ENCODE measurements around the gene CHST8. TPM values are rescaled to one million over a fixed set of nuclear protein-coding genes. Genes with fewer than 3 reads are reported as not detected.

CHST8 gene
- total RNA-seq, 1 experiment from 2014 or later, result not detected

DNA sequence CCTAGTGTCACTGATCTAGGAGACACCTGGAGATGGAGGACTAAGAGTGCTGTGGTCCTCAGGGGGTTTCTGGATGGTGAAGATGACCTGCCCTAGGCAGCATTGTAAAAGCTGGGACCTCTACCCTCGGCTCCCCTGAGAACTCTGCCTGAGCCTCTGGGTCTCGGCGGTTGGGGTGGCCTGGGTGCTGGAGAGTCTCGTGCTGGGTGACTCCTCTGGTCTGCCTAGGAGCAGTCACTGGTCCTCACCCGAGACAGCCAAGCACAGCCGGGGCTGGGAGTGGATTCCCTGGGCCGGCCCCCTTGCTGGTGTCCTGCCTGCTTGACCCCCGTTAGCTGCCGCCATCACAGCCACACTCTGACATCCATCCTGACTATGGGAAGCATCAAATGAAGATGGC lies 181.6 kb downstream of the CHST8 start:
- POLR2A ChIA-PET, result interaction anchor here (1.6 kb wide), 1 partner anchor 16 kb away, joined by 7 read pairs; no protein-coding TSS in a partner anchor

DNA sequence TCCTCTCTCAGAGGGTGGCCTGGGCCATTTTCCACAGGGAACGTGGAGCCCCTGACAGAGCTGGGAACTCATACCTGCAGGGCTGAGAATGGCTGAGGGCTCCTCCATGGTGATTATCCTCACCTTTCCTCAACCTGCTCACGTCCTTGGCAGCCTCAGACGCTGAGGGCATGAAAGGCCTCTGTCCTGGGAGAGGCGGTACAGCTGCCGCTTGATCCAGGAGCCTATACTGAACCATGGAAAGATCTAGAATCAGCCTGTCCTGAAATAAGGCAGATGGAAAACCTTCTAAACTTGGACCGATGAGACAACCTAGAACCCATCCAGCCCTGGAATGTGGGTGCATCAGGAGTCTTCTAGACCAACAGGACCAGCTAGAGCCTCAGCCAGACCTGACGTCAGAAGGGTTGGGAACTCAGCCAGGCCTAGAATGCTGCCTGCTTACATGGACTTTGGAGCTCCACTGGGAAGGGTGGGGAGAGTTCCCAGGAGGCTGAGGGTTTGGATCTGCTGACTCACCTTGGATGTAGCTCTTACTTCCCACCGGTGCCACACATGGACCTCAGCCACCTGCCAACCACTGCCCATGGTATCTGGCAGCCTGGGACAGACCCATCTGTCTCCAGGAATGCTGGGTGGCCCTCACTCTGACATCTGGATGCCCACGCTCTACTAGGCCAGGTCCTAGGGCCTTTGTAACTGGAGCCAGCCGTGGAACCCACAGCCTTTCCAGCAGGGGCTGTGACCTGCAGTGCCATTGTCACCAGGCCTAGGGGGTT lies 182.5 kb downstream of the CHST8 start:
- no peaks in the 10 kb centered on the region for H3K27me3 Mint-ChIP-seq (ENCODE audit: insufficient read depth, unreplicated experiment)
- H3K27ac Mint-ChIP-seq (ENCODE audit: low read depth, unreplicated experiment), result no peak overlapping the region
- TF ChIP-seq CTCF (IDR thresholded peaks at IDR 0.05; ENCODE audit: unreplicated experiment), result no peak
- no TSS peak for BruUV-seq (replicated peaks)
- CTCF ChIA-PET, result interaction anchor here (0.6 to 2.1 kb wide), 8 partner anchors 9 to 704 kb away, joined by 3 to 12 read pairs (median 5); no protein-coding TSS in a partner anchor
- intact Hi-C loops (cut with micrococcal nuclease), result no loop called here
- H3K4me1 Mint-ChIP-seq (ENCODE audit: insufficient read depth, unreplicated experiment), result peaks cover 13% of the 10 kb centered on the region
- no peaks in the 10 kb centered on the region for H3K9me3 Mint-ChIP-seq (ENCODE audit: unreplicated experiment)
- H3K36me3 Mint-ChIP-seq (ENCODE audit: insufficient read depth, unreplicated experiment), result peaks cover 19% of the 10 kb centered on the region
- POLR2A ChIA-PET, result interaction anchor here (0.7 to 1.6 kb wide), 4 partner anchors 8 to 181 kb away, joined by 3 to 7 read pairs (median 4); partner anchors contain the start of gene KCTD15
- no peak overlapping the region for H3K4me3 Mint-ChIP-seq (ENCODE audit: unreplicated experiment)
- peak; percentile 94 for DNase-seq (ENCODE audit: unreplicated experiment)

More for the DNA sequence above, 181.6 kb downstream of the CHST8 start:
- Mint-ChIP-seq H3K27ac (ENCODE audit: low read depth, unreplicated experiment) (no peak overlapping the region), H3K27me3 (ENCODE audit: insufficient read depth, unreplicated experiment) (no peaks in the 10 kb centered on the region), H3K36me3 (ENCODE audit: insufficient read depth, unreplicated experiment) (peaks cover 24% of the 10 kb centered on the region), H3K4me3 (ENCODE audit: unreplicated experiment) (no peak overlapping the region), H3K9me3 (ENCODE audit: unreplicated experiment) (no peaks in the 10 kb centered on the region), H3K4me1 (ENCODE audit: insufficient read depth, unreplicated experiment) (peaks cover 12% of the 10 kb centered on the region)
- intact Hi-C loops (cut with micrococcal nuclease), result no loop called here
- TF ChIP-seq CTCF (IDR thresholded peaks at IDR 0.05; ENCODE audit: unreplicated experiment), result no peak
- DNase-seq (ENCODE audit: unreplicated experiment), result no peak
- CTCF ChIA-PET, result interaction anchor here (0.7 to 2.1 kb wide), 4 partner anchors 9 to 293 kb away, joined by 3 to 12 read pairs (median 7); no protein-coding TSS in a partner anchor
- no TSS peak for BruUV-seq (replicated peaks)

DNA sequence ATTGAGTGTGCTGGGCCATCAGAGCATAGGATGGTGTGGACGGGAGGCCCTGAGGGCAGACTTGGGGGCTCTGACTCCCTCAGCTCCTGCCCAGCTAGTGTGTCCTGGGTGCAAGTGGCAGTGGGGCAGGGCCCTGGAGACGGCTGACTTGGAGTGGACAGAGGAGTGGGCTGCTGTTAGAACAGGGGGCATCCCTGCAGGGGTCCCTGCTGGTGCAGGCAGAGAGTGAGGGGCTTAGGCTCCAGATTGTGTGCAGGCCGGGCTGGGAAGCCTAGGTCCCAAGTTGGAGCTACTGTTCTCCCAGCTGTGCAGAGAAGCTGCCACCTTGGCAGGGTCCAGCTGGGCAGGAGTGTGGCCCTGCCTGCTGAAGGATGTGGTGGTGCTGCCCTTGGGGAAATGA lies 183.6 kb downstream of the CHST8 start:
- H3K4me3 Mint-ChIP-seq (ENCODE audit: unreplicated experiment), result no peak overlapping the region
- intact Hi-C loops (cut with micrococcal nuclease), result no loop called here
- H3K27me3 Mint-ChIP-seq (ENCODE audit: insufficient read depth, unreplicated experiment), result no peaks in the 10 kb centered on the region
- CTCF ChIA-PET, result interaction anchor here (0.5 to 2.1 kb wide), 6 partner anchors 11 to 705 kb away, joined by 3 to 12 read pairs (median 6); no protein-coding TSS in a partner anchor
- no TSS peak for BruUV-seq (replicated peaks)
- H3K36me3 Mint-ChIP-seq (ENCODE audit: insufficient read depth, unreplicated experiment), result peaks cover 12% of the 10 kb centered on the region
- H3K4me1 Mint-ChIP-seq (ENCODE audit: insufficient read depth, unreplicated experiment), result peaks cover 22% of the 10 kb centered on the region
- POLR2A ChIA-PET, result interaction anchor here (1.3 to 1.6 kb wide), 2 partner anchors 9 to 14 kb away, joined by 4 to 7 read pairs; partner anchors contain the start of gene KCTD15
- no peak for TF ChIP-seq CTCF (IDR thresholded peaks at IDR 0.05; ENCODE audit: unreplicated experiment)
- DNase-seq (ENCODE audit: unreplicated experiment), result no peak
- H3K9me3 Mint-ChIP-seq (ENCODE audit: unreplicated experiment), result no peaks in the 10 kb centered on the region
- peak overlapping the region; percentile 23 for H3K27ac Mint-ChIP-seq (ENCODE audit: low read depth, unreplicated experiment)

- Mint-ChIP-seq H3K4me3 (ENCODE audit: unreplicated experiment) (no peak overlapping the region), H3K9me3 (ENCODE audit: unreplicated experiment) (no peaks in the 10 kb centered on the region), H3K4me1 (ENCODE audit: insufficient read depth, unreplicated experiment) (peaks cover 22% of the 10 kb centered on the region), H3K36me3 (ENCODE audit: insufficient read depth, unreplicated experiment) (peaks cover 16% of the 10 kb centered on the region), H3K27me3 (ENCODE audit: insufficient read depth, unreplicated experiment) (no peaks in the 10 kb centered on the region), H3K27ac (ENCODE audit: low read depth, unreplicated experiment) (no peak overlapping the region)
- CTCF ChIA-PET, result interaction anchor here (0.5 to 2.1 kb wide), 4 partner anchors 13 to 706 kb away, joined by 3 to 7 read pairs (median 4); no protein-coding TSS in a partner anchor
- intact Hi-C loops (cut with micrococcal nuclease), result no loop called here
- no TSS peak for BruUV-seq (replicated peaks)
- TF ChIP-seq CTCF (IDR thresholded peaks at IDR 0.05; ENCODE audit: unreplicated experiment), result no peak
- POLR2A ChIA-PET, result interaction anchor here (0.6 kb wide), 1 partner anchor 8 kb away, joined by 3 read pairs; no protein-coding TSS in a partner anchor
- DNase-seq (ENCODE audit: unreplicated experiment), result no peak
Measured at GRCh38 chr19:33805840-33806433, 184.2 kb downstream of the CHST8 start.
